K562 (cell line): Measurements from ENCODE around the gene EML6. TPM values are rescaled to one million over a fixed set of nuclear protein-coding genes. Genes with fewer than 3 reads are reported as not detected.

Experiments used
- ARHGAP35 ChIP-seq: fragments of 450-650 bp; IDR thresholded peaks from 2 replicates; pipeline ENCODE4 v1.6.1; 2018; ENCODE audit not compliant: partially characterized antibody
- ARID2 ChIP-seq: fragments of 450-650 bp; IDR thresholded peaks from 2 replicates; pipeline ENCODE4 v1.6.1; 2017; ENCODE audit warnings: antibody characterized with exemption, mild to moderate bottlenecking
- BCL6 ChIP-seq: fragments of 250-450 bp; sonication (Bioruptor Pico); IDR thresholded peaks from 2 replicates; pipeline ENCODE4 v1.4.0; 2020
- HDAC8 ChIP-seq: fragments of 450-650 bp; IDR thresholded peaks from 2 replicates; pipeline ENCODE4 v1.6.1; 2016; ENCODE audit warnings: mild to moderate bottlenecking, missing genetic modification characterization, moderate library complexity, missing compliant biosample characterization
- HDGF ChIP-seq: fragments of 450-650 bp; IDR thresholded peaks from 2 replicates; pipeline ENCODE4 v1.6.1; 2016
- HNRNPL ChIP-seq: fragments of 200-400 bp; formaldehyde crosslinking; IDR thresholded peaks from 2 replicates; pipeline ENCODE4 v1.6.1; 2017; ENCODE audit warnings: low read depth, mild to moderate bottlenecking, low read length
- ILK ChIP-seq: fragments of 450-650 bp; IDR thresholded peaks from 2 replicates; pipeline ENCODE4 v1.6.1; 2016; ENCODE audit warnings: missing genetic modification characterization, low read depth, mild to moderate bottlenecking, missing compliant biosample characterization, moderate library complexity, borderline replicate concordance
- KAT2B ChIP-seq: IDR thresholded peaks from one replicate; pipeline ENCODE4 v1.6.1; 2012; ENCODE audit warnings: low read depth, mild to moderate bottlenecking, control low read depth, inconsistent platforms, low read length, moderate library complexity
- MYC ChIP-seq, 2 experiments: fragments of 250-450 bp in 1 of 2; sonication (Bioruptor Pico) in 1 of 2; IDR thresholded peaks; 2 replicates each; pipeline versions ENCODE4 v1.5.1 to v1.6.1; 2012 to 2021; ENCODE audit warnings: low read depth in 2 of 2, borderline replicate concordance in 1 of 2, improper control_type of control experiment in 1 of 2, low read length in 1 of 2, mild to moderate bottlenecking in 1 of 2, moderate library complexity in 1 of 2
- NCOA4 ChIP-seq: fragments of 450-650 bp; IDR thresholded peaks from 2 replicates; pipeline ENCODE4 v1.6.1; 2018; ENCODE audit warnings: mild to moderate bottlenecking; ENCODE audit not compliant: partially characterized antibody
- NR2C1 ChIP-seq, 2 experiments: fragments of 450-650 bp; IDR thresholded peaks; 2 replicates each; pipeline ENCODE4 v1.6.1; 2017; ENCODE audit warnings: mild to moderate bottlenecking in 2 of 2, antibody characterized with exemption in 1 of 2, inconsistent platforms in 1 of 2, missing compliant biosample characterization in 1 of 2, missing genetic modification characterization in 1 of 2
- PCBP1 ChIP-seq: fragments of 200-400 bp; formaldehyde crosslinking; IDR thresholded peaks from 2 replicates; pipeline ENCODE4 v1.6.1; 2018; ENCODE audit warnings: mild to moderate bottlenecking, low read depth, low read length; ENCODE audit not compliant: poor library complexity, severe bottlenecking
- PHF8 ChIP-seq: fragments of 200-600 bp; sonication (generic); IDR thresholded peaks from 2 replicates; pipeline ENCODE4 v1.6.1; 2012; ENCODE audit warnings: mixed run types, mild to moderate bottlenecking, inconsistent platforms, low read length, moderate library complexity, borderline replicate concordance
- PHTF2 ChIP-seq: fragments of 250-450 bp; sonication (Bioruptor Pico); IDR thresholded peaks from 2 replicates; pipeline ENCODE4 v1.5.0; 2021; ENCODE audit warnings: mild to moderate bottlenecking
- ZNF695 ChIP-seq: fragments of 450-650 bp; formaldehyde crosslinking; IDR thresholded peaks from 2 replicates; pipeline ENCODE4 v1.4.0; 2020; ENCODE audit warnings: mild to moderate bottlenecking, moderate library complexity
- polyA plus RNA-seq, 8 experiments: library from polyadenylated mRNA; depleted of rRNA in 4 of 8; stranded (reverse) in 5 of 8; unstranded in 3 of 8; fragments of >200 nt; fragmentation: Nextera tagmentation in 2 of 8; fragmentation: Illumina TruSeq in 1 of 8; extraction: Ambion mirVana in 2 of 8; extraction: Trizol in 1 of 8; gene quantifications; 2 replicates each; pipeline versions ENCODE4 v1.2.1 to v1.2.3, GENCODE V29; 2011 to 2014; ENCODE audit warnings: inconsistent platforms in 1 of 8, missing spikeins in 1 of 8
- total RNA-seq, 7 experiments: library from RNA; depleted of rRNA in 6 of 7; stranded (reverse); fragments of >200 nt in 6 of 7; fragmentation: Illumina TruSeq in 2 of 7; extraction: Trizol in 2 of 7; gene quantifications; 2 replicates each; pipeline versions ENCODE4 v1.2.1 to v1.2.3, GENCODE V29; 2011 to 2021; ENCODE audit warnings: low replicate concordance in 1 of 7
- TF ChIP-seq, protein P1 (sequence below): IDR thresholded peaks from 2 replicates; pipeline ENCODE4 v1.6.1; 2012; ENCODE audit warnings: low read depth, low read length, improper control_type of control experiment, borderline replicate concordance
- TF ChIP-seq, protein P2 (sequence below): fragments of 200-800 bp; sonication (Bioruptor generic); IDR thresholded peaks from 2 replicates; pipeline ENCODE4 v1.6.1; 2017; ENCODE audit warnings: missing genetic modification characterization, missing compliant biosample characterization
- TF ChIP-seq, protein P3 (sequence below): fragments of 250-450 bp; sonication (Bioruptor Pico); IDR thresholded peaks from 2 replicates; pipeline ENCODE4 v1.8.0; 2021; ENCODE audit warnings: moderate library complexity, mild to moderate bottlenecking, inconsistent platforms
- TF ChIP-seq, protein P4 (sequence below): fragments of 150-350 bp; conservative IDR thresholded peaks from 2 replicates; pipeline ENCODE4 v1.6.1; 2014; ENCODE audit warnings: low read length

Gene EML6
- total and polyA plus RNA-seq, 9 of the 15 experiments (the other 6 are each of a cell fraction or from before 2014, with no cell fraction given), result 0.07 to 0.56 (median 0.25) TPM

DNA sequence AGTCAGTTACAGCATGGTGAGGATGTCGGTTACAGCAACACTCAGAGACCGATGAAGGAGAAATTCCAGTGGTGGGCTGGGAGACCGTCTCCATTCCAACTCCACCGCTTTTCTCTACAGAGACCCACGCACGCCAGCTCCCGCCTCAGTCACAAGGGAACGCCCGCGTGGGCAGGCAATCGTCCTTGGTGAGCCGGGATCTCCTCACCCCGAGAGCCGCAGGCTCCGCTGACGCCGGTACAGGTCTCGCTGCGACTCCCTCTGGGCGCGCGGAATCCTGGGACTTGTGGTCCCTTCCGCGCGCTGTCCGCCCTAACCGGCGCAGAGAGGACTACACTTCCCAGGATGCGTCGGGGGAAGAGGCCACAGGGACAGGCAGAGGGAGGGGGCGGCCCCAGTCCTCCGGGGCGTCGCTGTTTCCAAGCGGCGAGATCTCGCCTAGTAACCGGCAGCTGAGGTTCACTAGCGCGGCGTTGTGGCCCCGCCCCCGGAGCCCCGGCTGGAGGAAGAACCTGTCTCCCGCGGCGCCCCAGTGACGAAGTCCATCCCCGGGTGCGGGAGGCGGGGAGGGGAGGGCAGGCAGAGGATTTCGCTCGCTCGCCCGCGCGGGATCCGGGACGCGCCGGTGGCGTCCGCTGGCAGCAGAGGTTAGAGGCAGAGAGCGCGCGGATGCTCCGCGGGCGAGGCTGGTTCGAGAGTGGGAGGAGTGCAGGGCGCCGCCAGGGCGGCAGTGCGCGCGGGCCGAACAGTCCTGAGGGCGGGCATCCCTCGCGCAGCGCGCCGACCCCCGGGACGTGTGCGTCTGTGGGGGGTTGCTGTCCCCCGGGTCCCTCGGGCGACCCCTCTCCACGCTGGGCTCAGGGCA lies at the start of gene EML6 (continued):
- TF ChIP-seq HDAC8 (tag) (no peak), ARHGAP35 (no peak), ARID2 (no peak), BCL6 (no peak), KAT2B (no peak), ZNF695 (no peak), HNRNPL (no peak), ILK (tag) (no peak), NCOA4 (no peak), NR2C1 (IDR thresholded peaks at IDR 0.05) (peak; percentile 88), NR2C1 (tag; IDR thresholded peaks at IDR 0.05) (peak; percentile 95), PCBP1 (peak; percentile 63), PHF8 (peak; percentile 75; the same call in 1 of the 2 replicates), HDGF (no peak), MYC (IDR thresholded peaks at IDR 0.05; ENCODE audit: low read depth, low read length) (peak; percentile 60; the same call in 1 of the 2 replicates), MYC (CRISPR knock-in tag; IDR thresholded peaks at IDR 0.05; ENCODE audit: borderline replicate concordance, low read depth) (no peak), PHTF2 (CRISPR knock-in tag) (no peak)
- TF ChIP-seq, protein P1, sequence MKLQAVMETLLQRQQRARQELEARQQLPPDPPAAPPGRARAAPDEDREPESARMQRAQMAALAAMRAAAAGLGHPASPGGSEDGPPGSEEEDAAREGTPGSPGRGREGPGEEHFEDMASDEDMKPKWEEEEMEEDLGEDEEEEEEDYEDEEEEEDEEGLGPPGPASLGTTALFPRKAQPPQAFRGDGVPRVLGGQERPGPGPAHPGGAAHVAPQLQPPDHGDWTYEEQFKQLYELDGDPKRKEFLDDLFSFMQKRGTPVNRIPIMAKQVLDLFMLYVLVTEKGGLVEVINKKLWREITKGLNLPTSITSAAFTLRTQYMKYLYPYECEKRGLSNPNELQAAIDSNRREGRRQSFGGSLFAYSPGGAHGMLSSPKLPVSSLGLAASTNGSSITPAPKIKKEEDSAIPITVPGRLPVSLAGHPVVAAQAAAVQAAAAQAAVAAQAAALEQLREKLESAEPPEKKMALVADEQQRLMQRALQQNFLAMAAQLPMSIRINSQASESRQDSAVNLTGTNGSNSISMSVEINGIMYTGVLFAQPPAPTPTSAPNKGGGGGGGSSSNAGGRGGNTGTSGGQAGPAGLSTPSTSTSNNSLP, result no peak
- TF ChIP-seq, protein P2, sequence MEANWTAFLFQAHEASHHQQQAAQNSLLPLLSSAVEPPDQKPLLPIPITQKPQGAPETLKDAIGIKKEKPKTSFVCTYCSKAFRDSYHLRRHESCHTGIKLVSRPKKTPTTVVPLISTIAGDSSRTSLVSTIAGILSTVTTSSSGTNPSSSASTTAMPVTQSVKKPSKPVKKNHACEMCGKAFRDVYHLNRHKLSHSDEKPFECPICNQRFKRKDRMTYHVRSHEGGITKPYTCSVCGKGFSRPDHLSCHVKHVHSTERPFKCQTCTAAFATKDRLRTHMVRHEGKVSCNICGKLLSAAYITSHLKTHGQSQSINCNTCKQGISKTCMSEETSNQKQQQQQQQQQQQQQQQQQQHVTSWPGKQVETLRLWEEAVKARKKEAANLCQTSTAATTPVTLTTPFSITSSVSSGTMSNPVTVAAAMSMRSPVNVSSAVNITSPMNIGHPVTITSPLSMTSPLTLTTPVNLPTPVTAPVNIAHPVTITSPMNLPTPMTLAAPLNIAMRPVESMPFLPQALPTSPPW, result peak; percentile 97
- TF ChIP-seq, protein P3, sequence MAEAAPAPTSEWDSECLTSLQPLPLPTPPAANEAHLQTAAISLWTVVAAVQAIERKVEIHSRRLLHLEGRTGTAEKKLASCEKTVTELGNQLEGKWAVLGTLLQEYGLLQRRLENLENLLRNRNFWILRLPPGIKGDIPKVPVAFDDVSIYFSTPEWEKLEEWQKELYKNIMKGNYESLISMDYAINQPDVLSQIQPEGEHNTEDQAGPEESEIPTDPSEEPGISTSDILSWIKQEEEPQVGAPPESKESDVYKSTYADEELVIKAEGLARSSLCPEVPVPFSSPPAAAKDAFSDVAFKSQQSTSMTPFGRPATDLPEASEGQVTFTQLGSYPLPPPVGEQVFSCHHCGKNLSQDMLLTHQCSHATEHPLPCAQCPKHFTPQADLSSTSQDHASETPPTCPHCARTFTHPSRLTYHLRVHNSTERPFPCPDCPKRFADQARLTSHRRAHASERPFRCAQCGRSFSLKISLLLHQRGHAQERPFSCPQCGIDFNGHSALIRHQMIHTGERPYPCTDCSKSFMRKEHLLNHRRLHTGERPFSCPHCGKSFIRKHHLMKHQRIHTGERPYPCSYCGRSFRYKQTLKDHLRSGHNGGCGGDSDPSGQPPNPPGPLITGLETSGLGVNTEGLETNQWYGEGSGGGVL (CRISPR knock-in tag), result no peak
- TF ChIP-seq, protein P4, sequence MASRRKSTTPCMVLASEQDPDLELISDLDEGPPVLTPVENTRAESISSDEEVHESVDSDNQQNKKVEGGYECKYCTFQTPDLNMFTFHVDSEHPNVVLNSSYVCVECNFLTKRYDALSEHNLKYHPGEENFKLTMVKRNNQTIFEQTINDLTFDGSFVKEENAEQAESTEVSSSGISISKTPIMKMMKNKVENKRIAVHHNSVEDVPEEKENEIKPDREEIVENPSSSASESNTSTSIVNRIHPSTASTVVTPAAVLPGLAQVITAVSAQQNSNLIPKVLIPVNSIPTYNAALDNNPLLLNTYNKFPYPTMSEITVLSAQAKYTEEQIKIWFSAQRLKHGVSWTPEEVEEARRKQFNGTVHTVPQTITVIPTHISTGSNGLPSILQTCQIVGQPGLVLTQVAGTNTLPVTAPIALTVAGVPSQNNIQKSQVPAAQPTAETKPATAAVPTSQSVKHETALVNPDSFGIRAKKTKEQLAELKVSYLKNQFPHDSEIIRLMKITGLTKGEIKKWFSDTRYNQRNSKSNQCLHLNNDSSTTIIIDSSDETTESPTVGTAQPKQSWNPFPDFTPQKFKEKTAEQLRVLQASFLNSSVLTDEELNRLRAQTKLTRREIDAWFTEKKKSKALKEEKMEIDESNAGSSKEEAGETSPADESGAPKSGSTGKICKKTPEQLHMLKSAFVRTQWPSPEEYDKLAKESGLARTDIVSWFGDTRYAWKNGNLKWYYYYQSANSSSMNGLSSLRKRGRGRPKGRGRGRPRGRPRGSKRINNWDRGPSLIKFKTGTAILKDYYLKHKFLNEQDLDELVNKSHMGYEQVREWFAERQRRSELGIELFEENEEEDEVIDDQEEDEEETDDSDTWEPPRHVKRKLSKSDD, result no peak
